HG02642 (cell line): ENCODE results near the gene VPS51.
"Not testable (repeated sequence)": the region's sequence is repeated elsewhere in the genome, so short reads cannot be mapped to it uniquely, and the experiment has no call there.

ENCODE experiments used
- ATAC-seq: cut with Tn5 transposase; IDR thresholded peaks from one replicate; pipeline ENCODE4 v1.9.1; 2021; ENCODE audit warnings: mild to moderate bottlenecking; ENCODE audit not compliant: unreplicated experiment, poor library complexity

VPS51 gene

DNA sequence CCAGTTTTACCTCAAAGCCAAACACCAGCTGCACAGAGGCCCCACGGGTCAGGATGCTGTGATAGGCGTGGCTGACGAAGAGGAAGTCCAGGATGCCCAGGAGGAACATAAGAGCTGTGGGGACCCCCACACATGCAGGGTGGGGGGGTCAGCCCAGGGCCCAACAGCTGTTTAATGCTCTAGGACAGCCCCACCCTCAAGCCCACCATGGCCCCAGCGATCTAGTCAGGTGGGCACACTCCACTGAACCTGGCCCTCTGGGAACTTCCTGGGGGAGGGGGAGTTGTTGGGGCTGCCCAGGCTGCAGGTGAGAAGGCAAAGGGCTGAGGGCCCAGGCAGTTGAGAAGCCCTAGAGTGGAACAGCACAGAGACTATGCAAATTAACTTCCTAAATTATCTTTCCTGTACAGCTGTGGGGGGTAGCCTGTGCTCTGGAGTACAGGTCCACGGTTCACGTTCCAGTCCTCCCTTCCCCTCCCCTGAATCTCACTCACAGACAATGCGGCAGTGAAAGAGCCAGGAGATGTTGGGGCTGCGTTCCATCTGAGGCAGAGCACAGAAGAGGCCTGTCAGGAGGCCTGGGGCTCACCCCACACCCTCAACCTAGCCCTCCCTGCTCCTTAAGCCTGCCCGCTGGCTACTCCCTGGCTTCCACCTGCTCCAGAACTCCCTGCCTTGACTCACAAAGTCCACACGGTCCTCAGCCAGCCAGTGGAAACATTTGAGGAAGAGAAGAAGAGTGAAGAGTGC, 36.4 kb downstream of the VPS51 start:
- no peak for ATAC-seq

DNA sequence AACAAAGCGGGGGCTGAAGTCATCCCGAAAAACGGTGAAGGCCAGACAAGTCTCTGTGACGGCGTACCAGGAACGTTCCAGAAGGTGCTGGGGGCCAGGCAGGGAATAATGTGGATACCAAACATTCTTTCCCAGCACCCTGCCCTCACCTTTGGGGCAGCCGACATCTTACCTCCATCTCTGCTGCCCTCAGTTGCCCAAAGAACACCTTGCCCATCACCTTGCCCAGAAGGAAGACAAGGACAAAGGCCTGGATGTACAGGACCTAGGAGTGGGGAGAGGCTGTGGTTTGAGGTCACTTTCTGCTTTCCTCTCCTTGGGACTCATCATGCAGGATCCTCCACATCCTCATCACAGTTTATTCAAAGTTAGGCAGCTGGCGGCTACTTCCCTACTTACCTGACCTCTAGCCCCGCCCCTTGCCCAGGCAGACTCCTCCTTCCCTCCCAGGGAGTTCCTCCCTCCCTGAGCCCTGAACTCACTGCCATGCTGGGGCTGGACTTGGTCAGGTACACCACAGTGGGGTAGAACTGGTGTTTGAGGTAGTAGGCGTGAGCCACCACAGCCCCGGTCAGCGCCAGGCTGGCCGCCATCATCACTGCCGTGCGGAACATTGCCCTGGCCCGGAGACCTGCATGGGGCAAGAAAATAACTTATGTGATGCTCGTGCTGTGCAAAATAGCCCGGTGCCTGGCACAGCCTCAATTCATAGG, 37.1 kb downstream of the VPS51 start:
- ATAC-seq, result no peak

DNA sequence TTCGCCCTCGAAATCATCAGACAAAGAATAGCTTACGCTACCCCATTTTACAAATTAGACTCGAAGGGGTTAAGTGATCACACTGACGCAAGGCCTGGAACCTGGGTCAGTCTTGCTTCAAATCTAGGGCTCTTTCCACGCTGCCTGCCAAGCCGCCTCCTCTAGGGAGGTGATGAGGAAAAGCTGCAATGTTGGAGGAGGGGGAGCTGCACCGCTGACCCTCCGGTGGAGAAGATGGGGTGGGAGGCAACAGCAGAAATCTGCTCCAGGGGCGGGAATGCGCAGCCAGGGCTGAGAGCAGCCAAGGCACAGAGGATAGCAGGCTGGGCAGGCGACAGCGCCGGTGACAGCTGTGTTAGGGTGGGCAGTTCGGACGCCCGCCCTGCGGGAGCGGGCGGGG, 37.7 kb downstream of the VPS51 start:
- no peak for ATAC-seq

GRCh38 chr11:65134240-65134951, 38.4 kb downstream of the VPS51 start, which contains the start of gene SYVN1:
SYVN1 (minus strand) TSS chr11:65134519; CDS start chr11:65133601, 918 bp downstream.
- peak; percentile 64 for ATAC-seq

- peak; percentile 58 for ATAC-seq
Measured at GRCh38 chr11:65134952-65135632, 39.1 kb downstream of the VPS51 start.

GRCh38 chr11:65135633-65136145, 39.7 kb downstream of the VPS51 start:
- no peak for ATAC-seq

- no peak for ATAC-seq
Measured at GRCh38 chr11:65136515-65137096, 40.6 kb downstream of the VPS51 start.

GRCh38 chr11:65141896-65142494, 46.0 kb downstream of the VPS51 start:
- no peak for ATAC-seq

GRCh38 chr11:65147352-65148075, 51.5 kb downstream of the VPS51 start:
- ATAC-seq, result no peak

- no peak for ATAC-seq
Measured at GRCh38 chr11:65148657-65149056, 52.6 kb downstream of the VPS51 start.

DNA sequence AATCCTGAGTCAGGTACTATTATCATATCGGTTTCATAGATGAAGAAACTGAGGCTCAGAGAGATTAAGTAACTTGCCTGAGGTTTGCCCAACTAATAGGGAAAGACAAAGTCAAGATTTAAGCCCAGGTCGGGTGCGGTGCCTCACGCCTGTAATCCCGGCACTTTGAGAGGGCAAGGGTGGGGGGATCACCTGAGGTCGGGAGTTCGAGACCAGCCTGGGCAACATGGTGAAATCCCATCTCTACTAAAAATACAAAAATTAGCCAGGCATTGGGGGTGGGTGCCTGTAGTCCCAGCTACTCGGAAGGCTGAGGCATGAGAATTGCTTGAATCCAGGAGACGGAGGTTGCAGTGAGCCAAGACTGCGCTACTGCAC, 54.1 kb downstream of the VPS51 start:
- not testable (repeated sequence) for ATAC-seq

DNA sequence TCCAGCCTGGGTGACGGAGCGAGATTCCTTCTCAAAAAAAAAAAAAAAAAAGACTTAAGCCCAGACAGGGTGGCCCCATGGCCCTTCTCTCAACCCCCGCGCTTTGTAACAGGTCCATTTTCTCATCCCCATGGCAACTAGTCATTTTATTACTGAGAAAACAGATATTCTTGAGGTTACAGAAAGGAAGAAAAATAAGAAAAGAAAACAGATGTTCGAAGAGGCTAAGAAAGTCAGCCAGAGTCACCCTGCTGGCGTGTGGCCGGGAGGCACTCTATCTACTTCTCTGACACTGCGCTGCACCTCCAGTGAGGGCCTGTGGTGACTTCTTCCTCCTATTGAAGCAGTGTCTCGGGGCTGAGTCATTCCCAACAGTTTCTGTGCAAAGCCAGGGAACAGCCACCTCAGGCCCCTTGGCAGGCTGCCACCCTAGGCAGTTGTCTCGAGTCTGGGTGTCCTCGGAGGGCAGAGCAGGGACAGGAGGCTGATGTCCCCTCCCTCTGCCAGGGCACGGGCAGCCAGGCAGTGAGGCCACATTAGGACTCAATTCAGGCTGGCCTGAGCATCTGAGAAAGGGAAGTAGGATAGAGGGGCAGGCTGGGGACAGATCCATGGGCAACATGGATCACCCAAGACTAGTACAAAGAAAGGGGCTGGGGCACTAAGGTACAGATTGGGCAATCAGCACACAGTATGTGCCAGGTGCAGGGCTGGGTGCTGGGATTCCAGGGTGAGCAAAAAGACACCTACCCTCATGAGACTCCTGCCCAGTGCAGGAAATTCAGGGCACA, 54.7 kb downstream of the VPS51 start:
- ATAC-seq, result no peak

GRCh38 chr11:65151331-65151899, 55.4 kb downstream of the VPS51 start:
- ATAC-seq, result no peak

DNA sequence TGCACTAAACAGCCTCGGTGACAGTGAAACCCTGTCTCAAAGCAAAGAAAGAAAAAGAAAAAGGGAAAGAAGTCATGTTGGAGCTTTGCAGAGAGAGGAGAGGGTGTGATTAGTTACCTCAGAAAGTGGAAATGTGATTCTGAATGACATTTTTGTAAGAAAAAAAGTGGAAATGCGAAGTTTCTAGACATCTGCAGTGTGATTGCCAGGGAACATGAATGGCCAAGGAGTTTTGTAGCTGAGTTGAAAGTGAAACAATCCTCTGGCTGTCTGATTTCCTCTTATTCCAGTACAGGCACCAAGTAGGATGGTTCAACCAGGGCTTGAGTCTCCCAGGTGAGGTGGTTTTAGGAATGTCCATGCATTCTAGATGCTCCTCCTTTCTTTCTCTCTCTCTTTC, 56.1 kb downstream of the VPS51 start:
- ATAC-seq, result no peak

- ATAC-seq, result no peak
Measured at GRCh38 chr11:65156256-65156655, 60.2 kb downstream of the VPS51 start.

DNA sequence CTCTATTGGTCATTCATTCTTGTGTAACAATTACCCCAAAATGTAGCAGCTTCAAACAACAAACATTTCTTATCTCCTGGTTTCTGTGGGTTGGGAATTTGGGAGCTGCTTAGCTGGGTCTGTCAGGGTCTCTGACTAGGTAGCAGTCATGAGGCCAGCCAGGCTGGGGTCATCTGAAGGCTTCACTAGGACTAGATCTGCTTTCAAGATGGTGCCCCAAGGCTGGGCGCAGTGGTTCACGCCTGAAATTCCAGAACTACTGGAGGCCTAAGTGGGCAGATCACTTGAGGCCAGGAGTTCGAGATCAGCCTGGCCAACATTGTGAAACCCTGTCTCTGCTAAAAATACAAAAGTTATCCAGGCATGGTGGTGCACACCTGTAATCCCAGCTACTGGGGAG, 60.9 kb downstream of the VPS51 start:
- no peak for ATAC-seq

DNA sequence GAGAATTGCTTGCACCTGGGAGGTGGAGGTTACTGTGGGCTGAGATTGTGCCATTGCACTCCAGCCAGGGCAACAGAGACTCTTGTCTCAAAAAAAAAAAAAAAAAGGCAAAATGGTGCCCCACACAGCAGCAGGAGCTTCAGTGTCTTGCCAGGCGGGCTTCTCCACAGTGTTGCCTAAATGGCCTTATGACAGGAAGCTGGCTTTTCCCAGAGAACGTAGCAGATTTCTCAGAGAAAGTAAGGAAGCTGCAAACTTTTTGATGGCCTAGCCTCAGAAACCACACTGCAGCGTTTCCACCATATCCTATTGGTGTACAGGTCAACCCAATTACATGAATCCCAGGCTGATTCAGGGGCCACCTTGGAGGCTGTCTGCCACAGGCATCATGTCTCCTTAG, 61.3 kb downstream of the VPS51 start:
- ATAC-seq, result no peak

GRCh38 chr11:65159012-65159411, 63.0 kb downstream of the VPS51 start:
- no peak for ATAC-seq
